Measurements from ENCODE around the gene ZCCHC24. TPM values are rescaled to one million over a fixed set of nuclear protein-coding genes. Genes with fewer than 3 reads are reported as not detected.

The ZCCHC24 gene
- total and polyA plus RNA-seq, 2 of the 8 experiments (the other 6 are each of a cell fraction or from before 2014, with no cell fraction given): 3.9 to 6.9 TPM

- no peak for TF ChIP-seq CTCF (IDR thresholded peaks at IDR 0.05; ENCODE audit: control extremely low read depth in 1 of 3, insufficient read depth in 1 of 3, low read depth in 1 of 3, low read length in 3 of 3)
- no peak for TF ChIP-seq ASH2L (IDR thresholded peaks at IDR 0.05; ENCODE audit: low read length)
These were observed 58.6 kb downstream of the ZCCHC24 start (continued) for GRCh38 chr10:79386637-79387465.
